ENCODE data around the gene THAP12. TPM values are rescaled to one million over a fixed set of nuclear protein-coding genes. Genes with fewer than 3 reads are reported as not detected.

Gene THAP12
- total RNA-seq, 4 donors from 2014 or later, result 21.9 to 42.1 (median 26.0) TPM

GRCh38 chr11:76334826-76335389, 46.0 kb downstream of the THAP12 start:
- H3K4me3 ChIP-seq, result no peak overlapping the region
- no peaks in the 10 kb centered on the region for H3K36me3 ChIP-seq
- TF ChIP-seq, protein P1, sequence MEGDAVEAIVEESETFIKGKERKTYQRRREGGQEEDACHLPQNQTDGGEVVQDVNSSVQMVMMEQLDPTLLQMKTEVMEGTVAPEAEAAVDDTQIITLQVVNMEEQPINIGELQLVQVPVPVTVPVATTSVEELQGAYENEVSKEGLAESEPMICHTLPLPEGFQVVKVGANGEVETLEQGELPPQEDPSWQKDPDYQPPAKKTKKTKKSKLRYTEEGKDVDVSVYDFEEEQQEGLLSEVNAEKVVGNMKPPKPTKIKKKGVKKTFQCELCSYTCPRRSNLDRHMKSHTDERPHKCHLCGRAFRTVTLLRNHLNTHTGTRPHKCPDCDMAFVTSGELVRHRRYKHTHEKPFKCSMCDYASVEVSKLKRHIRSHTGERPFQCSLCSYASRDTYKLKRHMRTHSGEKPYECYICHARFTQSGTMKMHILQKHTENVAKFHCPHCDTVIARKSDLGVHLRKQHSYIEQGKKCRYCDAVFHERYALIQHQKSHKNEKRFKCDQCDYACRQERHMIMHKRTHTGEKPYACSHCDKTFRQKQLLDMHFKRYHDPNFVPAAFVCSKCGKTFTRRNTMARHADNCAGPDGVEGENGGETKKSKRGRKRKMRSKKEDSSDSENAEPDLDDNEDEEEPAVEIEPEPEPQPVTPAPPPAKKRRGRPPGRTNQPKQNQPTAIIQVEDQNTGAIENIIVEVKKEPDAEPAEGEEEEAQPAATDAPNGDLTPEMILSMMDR (IDR thresholded peaks at IDR 0.05), result no peak
- no peak for TF ChIP-seq POLR2A (IDR thresholded peaks at IDR 0.05)
- no peak for DNase-seq
- no peaks in the 10 kb centered on the region for H3K4me1 ChIP-seq
- no peaks in the 10 kb centered on the region for H3K27me3 ChIP-seq
- peaks cover 0 to 13% (median 3%) of the 10 kb centered on the region in 4 donors for H3K9me3 ChIP-seq
- H3K27ac ChIP-seq, result no peak overlapping the region

DNA sequence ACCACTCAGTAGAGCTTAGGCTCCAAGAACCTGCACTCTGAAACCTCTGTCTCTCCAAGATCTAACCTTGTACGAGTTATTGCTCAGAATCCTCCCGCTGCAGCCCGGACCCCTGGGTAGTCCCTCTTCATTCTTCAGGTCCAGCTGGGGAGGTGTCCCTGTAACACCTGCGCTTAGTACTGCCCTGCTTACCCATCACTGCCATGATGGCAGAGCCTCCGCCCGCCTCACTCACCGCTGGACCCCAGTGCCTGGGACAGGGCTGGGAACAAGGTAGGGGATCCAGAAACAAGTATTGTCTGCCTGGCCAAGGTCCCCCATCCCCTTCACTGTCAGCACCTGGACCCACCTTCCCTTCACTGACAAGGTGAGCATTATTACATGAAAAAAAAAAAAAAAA, 50.3 kb downstream of the THAP12 start:
- H3K27ac ChIP-seq, result no peak overlapping the region
- TF ChIP-seq POLR2A (IDR thresholded peaks at IDR 0.05), result no peak
- TF ChIP-seq, protein P1 (IDR thresholded peaks at IDR 0.05), result no peak
- no peaks in the 10 kb centered on the region for H3K4me1 ChIP-seq
- H3K9me3 ChIP-seq, result peaks cover 0 to 12% (median 3%) of the 10 kb centered on the region in 4 donors
- no peaks in the 10 kb centered on the region for H3K36me3 ChIP-seq
- no peaks in the 10 kb centered on the region for H3K27me3 ChIP-seq
- H3K4me3 ChIP-seq, result no peak overlapping the region
- no peak for DNase-seq

GRCh38 chr11:76329983-76330382, 50.9 kb downstream of the THAP12 start:
- TF ChIP-seq, protein P1 (IDR thresholded peaks at IDR 0.05), result no peak
- TF ChIP-seq POLR2A (IDR thresholded peaks at IDR 0.05), result no peak
- Histone ChIP-seq H3K9me3 (peaks cover 0 to 6% (median 1%) of the 10 kb centered on the region in 4 donors), H3K36me3 (no peaks in the 10 kb centered on the region)

DNA sequence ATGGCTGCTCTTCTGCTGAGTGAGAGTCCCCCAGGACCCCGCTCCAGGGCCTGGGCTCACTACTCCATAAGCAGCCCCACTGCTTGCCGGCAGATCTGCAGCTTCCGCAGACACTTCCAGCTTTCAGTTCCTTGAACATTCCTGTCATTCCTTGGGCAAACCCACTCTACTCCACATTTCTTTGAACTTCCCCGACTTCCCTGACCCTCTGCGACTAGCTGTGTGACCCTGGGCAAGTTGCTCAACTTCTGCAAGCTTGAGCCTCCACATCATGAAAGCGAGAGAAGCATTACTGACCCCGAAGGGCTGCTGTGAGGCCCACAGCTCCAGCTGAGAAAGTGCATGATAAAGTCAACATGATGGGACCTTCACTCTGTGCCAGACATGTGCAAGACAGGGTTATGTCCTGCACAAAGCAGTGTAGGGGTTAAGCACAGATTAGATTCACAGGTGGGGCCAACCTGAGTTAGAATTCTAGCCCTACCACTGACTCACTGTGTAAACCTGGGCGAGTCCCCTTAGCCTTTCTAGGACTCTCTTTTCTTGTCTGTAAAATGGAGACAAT, 51.8 kb downstream of the THAP12 start:
- TF ChIP-seq POLR2A (IDR thresholded peaks at IDR 0.05), result no peak
- TF ChIP-seq, protein P1 (IDR thresholded peaks at IDR 0.05), result no peak
- no peak overlapping the region for H3K4me3 ChIP-seq
- H3K27ac ChIP-seq, result no peak overlapping the region
- peak in 1 of 3 donors; percentile 30 for DNase-seq
- no peaks in the 10 kb centered on the region for H3K27me3 ChIP-seq
- no peaks in the 10 kb centered on the region for H3K4me1 ChIP-seq
- H3K36me3 ChIP-seq, result no peaks in the 10 kb centered on the region
- H3K9me3 ChIP-seq, result peaks cover 0 to under 1% (median 0%) of the 10 kb centered on the region in 4 donors

More at GRCh38 chr11:76329983-76330382, 50.9 kb downstream of the THAP12 start:
- Histone ChIP-seq H3K4me1 (no peaks in the 10 kb centered on the region), H3K27ac (no peak overlapping the region), H3K27me3 (no peaks in the 10 kb centered on the region), H3K4me3 (no peak overlapping the region)
- no peak for DNase-seq

- H3K4me1 ChIP-seq, result no peaks in the 10 kb centered on the region
- no peak overlapping the region for H3K27ac ChIP-seq
- no peaks in the 10 kb centered on the region for H3K9me3 ChIP-seq
- H3K27me3 ChIP-seq, result no peaks in the 10 kb centered on the region
- DNase-seq, result peak in 1 of 3 donors; percentile 39
- no peaks in the 10 kb centered on the region for H3K36me3 ChIP-seq
- TF ChIP-seq POLR2A (IDR thresholded peaks at IDR 0.05), result no peak
- TF ChIP-seq, protein P1 (IDR thresholded peaks at IDR 0.05), result no peak
- no peak overlapping the region for H3K4me3 ChIP-seq
Measured at GRCh38 chr11:76327756-76328388, 53.1 kb downstream of the THAP12 start.

All from Peyer's patch (tissue), 4 donors.